Erythroblast (primary cell): ENCODE results near the gene SIDT2.

Experiments used
- GATA1 ChIP-seq: IDR thresholded peaks from 2 replicates; pipeline ENCODE4 v1.6.1; 2011; ENCODE audit warnings: low read depth, mild to moderate bottlenecking, control low read depth, low read length, moderate library complexity
- POLR2A ChIP-seq: IDR thresholded peaks from 2 replicates; pipeline ENCODE4 v1.6.1; 2011; ENCODE audit warnings: mild to moderate bottlenecking, low read length

- TF ChIP-seq POLR2A: no peak
- TF ChIP-seq GATA1: no peak
These were observed 3.3 kb downstream of the SIDT2 start for GRCh38 chr11:117181586-117182550.
